Fibroblast of the aortic adventitia (primary cell): Measurements from ENCODE around the gene P3R3URF. TPM values are rescaled to one million over a fixed set of nuclear protein-coding genes. Genes with fewer than 3 reads are reported as not detected.

Experiments used
- DNase-seq: peaks from one replicate; pipeline ENCODE4 v3.0.0-alpha.2; 2010; ENCODE audit warnings: low read depth
- H3K4me3 ChIP-seq: 2 replicates; pipeline ENCODE4 v1.5.1; 2011; ENCODE audit warnings: low read depth, mild to moderate bottlenecking, control low read depth, low read length, moderate library complexity
- CTCF ChIP-seq: IDR thresholded peaks from 2 replicates; pipeline ENCODE4 v1.5.1; 2011; ENCODE audit warnings: mild to moderate bottlenecking, low read length, control low read depth, inconsistent platforms; ENCODE audit not compliant: insufficient read depth
- total RNA-seq: library from RNA; depleted of rRNA; stranded (reverse); fragments of >200 nt; gene quantifications from 2 replicates; pipeline ENCODE4 v1.2.3, GENCODE V29; 2012; ENCODE audit warnings: low replicate concordance

P3R3URF gene
- total RNA-seq, 1 donor: not detected

GRCh38 chr1:46218443-46218842 is 42.2 kb upstream of the P3R3URF start:
- H3K4me3 ChIP-seq: no peak overlapping the region
- TF ChIP-seq CTCF: no peak
- DNase-seq: no peak

- DNase-seq: no peak
- H3K4me3 ChIP-seq: no peak overlapping the region
- no peak for TF ChIP-seq CTCF
Measured at GRCh38 chr1:46215504-46215903, 39.2 kb upstream of the P3R3URF start.

- DNase-seq: no peak
- TF ChIP-seq CTCF: no peak
- H3K4me3 ChIP-seq: no peak overlapping the region
Measured at GRCh38 chr1:46211051-46211450, 34.8 kb upstream of the P3R3URF start.

- no peak for TF ChIP-seq CTCF
- H3K4me3 ChIP-seq: no peak overlapping the region
- no peak for DNase-seq
Measured at GRCh38 chr1:46210561-46210960, 34.3 kb upstream of the P3R3URF start.

GRCh38 chr1:46206399-46206798 is 30.1 kb upstream of the P3R3URF start:
- no peak overlapping the region for H3K4me3 ChIP-seq
- DNase-seq: no peak
- no peak for TF ChIP-seq CTCF

- H3K4me3 ChIP-seq: no peak overlapping the region
- no peak for TF ChIP-seq CTCF
- no peak for DNase-seq
Measured at GRCh38 chr1:46205791-46206190, 29.5 kb upstream of the P3R3URF start.

- TF ChIP-seq CTCF: no peak
- DNase-seq: no peak
- no peak overlapping the region for H3K4me3 ChIP-seq
Measured at GRCh38 chr1:46205141-46205540, 28.9 kb upstream of the P3R3URF start.
